Mesenchymal stem cell (in vitro differentiated cells and primary cell): ENCODE data around the gene KCNH5.

Experiments
- DNase-seq: peaks from one replicate; pipeline ENCODE4 v3.0.0-alpha.2; 2013
- H2AFZ ChIP-seq: one replicate; pipeline ENCODE4 v1.6.1; 2013; ENCODE audit warnings: low read depth, mild to moderate bottlenecking, control low read depth, inconsistent platforms, low read length, moderate library complexity
- H2AK5ac ChIP-seq: 2 replicates; pipeline ENCODE4 v1.6.1; 2013; ENCODE audit warnings: low read length, moderate library complexity, mild to moderate bottlenecking, inconsistent platforms; ENCODE audit not compliant: severe bottlenecking
- H2BK120ac ChIP-seq: one replicate; pipeline ENCODE4 v1.6.1; 2013; ENCODE audit warnings: low read depth, mild to moderate bottlenecking, inconsistent platforms, low read length, moderate library complexity
- H2BK12ac ChIP-seq, 2 experiments: one replicate each; pipeline ENCODE4 v1.6.1; 2013; ENCODE audit warnings: inconsistent platforms in 2 of 2, low read length in 2 of 2, mild to moderate bottlenecking in 2 of 2, moderate library complexity in 2 of 2, control low read depth in 1 of 2
- H2BK15ac ChIP-seq: one replicate; pipeline ENCODE4 v1.6.1; 2013; ENCODE audit warnings: mild to moderate bottlenecking, low read depth, inconsistent platforms; ENCODE audit not compliant: poor library complexity, severe bottlenecking
- H2BK5ac ChIP-seq: 2 replicates; pipeline ENCODE4 v1.6.1; 2013; ENCODE audit warnings: low read depth, mild to moderate bottlenecking, low read length, control low read depth, inconsistent platforms; ENCODE audit not compliant: poor library complexity, severe bottlenecking
- H3K14ac ChIP-seq, 2 experiments: one replicate each; pipeline ENCODE4 v1.6.1; 2013; ENCODE audit warnings: inconsistent platforms in 2 of 2, low read length in 2 of 2, control low read depth in 1 of 2, mild to moderate bottlenecking in 1 of 2, moderate library complexity in 1 of 2
- H3K18ac ChIP-seq, 2 experiments: one replicate each; pipeline ENCODE4 v1.6.1; 2013; ENCODE audit warnings: inconsistent platforms in 2 of 2, low read length in 2 of 2, control low read depth in 1 of 2, low read depth in 1 of 2, mild to moderate bottlenecking in 1 of 2
- H3K23ac ChIP-seq, 2 experiments: one replicate each; pipeline ENCODE4 v1.6.1; 2013; ENCODE audit warnings: inconsistent platforms in 2 of 2, low read length in 2 of 2, mild to moderate bottlenecking in 2 of 2, moderate library complexity in 2 of 2, control low read depth in 1 of 2
- H3K27ac ChIP-seq: 2 replicates; pipeline ENCODE4 v1.5.1; 2013; ENCODE audit warnings: mild to moderate bottlenecking, moderate library complexity, low read length, control low read depth, inconsistent platforms; ENCODE audit not compliant: poor library complexity, severe bottlenecking
- H3K27me3 ChIP-seq, 2 experiments: 2 replicates each; pipeline versions ENCODE4 v1.6.1 to v1.7.0; 2013; ENCODE audit warnings: low read length in 2 of 2, mild to moderate bottlenecking in 2 of 2, moderate library complexity in 2 of 2, control low read depth in 1 of 2, inconsistent platforms in 1 of 2; ENCODE audit not compliant: control insufficient read depth in 1 of 2, insufficient read depth in 1 of 2
- H3K36me3 ChIP-seq, 2 experiments: 2 replicates each; pipeline versions ENCODE4 v1.6.1 to v1.7.0; 2013; ENCODE audit warnings: low read length in 2 of 2, control low read depth in 1 of 2, inconsistent platforms in 1 of 2, low read depth in 1 of 2, mild to moderate bottlenecking in 1 of 2; ENCODE audit not compliant: insufficient read depth in 2 of 2, control insufficient read depth in 1 of 2
- H3K4ac ChIP-seq, 2 experiments: one replicate each; pipeline ENCODE4 v1.6.1; 2013; ENCODE audit warnings: inconsistent platforms in 2 of 2, low read length in 2 of 2, mild to moderate bottlenecking in 2 of 2, moderate library complexity in 2 of 2, control low read depth in 1 of 2, low read depth in 1 of 2
- H3K4me1 ChIP-seq: 2 replicates; pipeline ENCODE4 v1.6.1; 2013; ENCODE audit warnings: low read depth, low read length, control low read depth; ENCODE audit not compliant: control insufficient read depth, insufficient read depth
- H3K4me2 ChIP-seq: 2 replicates; pipeline ENCODE4 v1.6.1; 2013; ENCODE audit warnings: low read length, mild to moderate bottlenecking, inconsistent platforms; ENCODE audit not compliant: poor library complexity, severe bottlenecking
- H3K4me3 ChIP-seq, 2 experiments: 2 replicates each; pipeline versions ENCODE4 v1.5.1 to v1.7.0; 2013; ENCODE audit warnings: low read length in 2 of 2, mild to moderate bottlenecking in 2 of 2, control low read depth in 1 of 2, low read depth in 1 of 2; ENCODE audit not compliant: insufficient read depth in 1 of 2
- H3K79me1 ChIP-seq: replicated peaks from 2 replicates; pipeline ENCODE4 v1.6.1; 2013; ENCODE audit warnings: mild to moderate bottlenecking, control low read depth, low read length, inconsistent platforms; ENCODE audit not compliant: poor library complexity, severe bottlenecking
- H3K9ac ChIP-seq: 2 replicates; pipeline ENCODE4 v1.7.0; 2013; ENCODE audit warnings: mild to moderate bottlenecking, low read length, moderate library complexity
- H3K9me3 ChIP-seq: 2 replicates; pipeline ENCODE4 v1.7.0; 2013; ENCODE audit warnings: mild to moderate bottlenecking, low read length; ENCODE audit not compliant: control insufficient read depth
- H4K8ac ChIP-seq: one replicate; pipeline ENCODE4 v1.6.1; 2013; ENCODE audit warnings: inconsistent platforms, mild to moderate bottlenecking, low read length, moderate library complexity
- H4K91ac ChIP-seq: one replicate; pipeline ENCODE4 v1.6.1; 2013; ENCODE audit warnings: mild to moderate bottlenecking, low read length, inconsistent platforms
- WGBS: methylation state at CpG from one replicate; pipeline ENCODE4 v1.1.7; 2013; ENCODE audit warnings: mixed read lengths; 5-methylcytosine and 5-hydroxymethylcytosine counted together

KCNH5 gene

DNA sequence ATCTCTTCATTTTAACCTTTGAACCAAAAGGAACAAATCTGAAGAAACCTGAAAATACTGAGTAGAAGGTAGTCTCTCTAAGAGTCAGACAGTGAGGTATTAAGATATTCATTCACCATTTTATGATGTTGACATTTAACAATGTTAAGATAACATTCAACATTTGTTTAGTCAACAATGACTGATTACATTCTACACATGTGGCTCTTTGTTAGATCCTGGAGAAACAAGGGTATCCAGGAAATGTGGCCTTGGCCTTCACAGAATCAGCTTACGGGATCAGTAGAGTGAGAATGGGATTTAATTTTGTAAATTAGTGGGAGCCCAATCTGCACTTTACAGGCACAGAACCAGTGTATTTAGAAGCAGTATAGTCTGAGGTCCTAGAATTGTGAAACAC, 355.5 kb downstream of the KCNH5 start:
- H2BK5ac ChIP-seq, result no peak overlapping the region
- H3K4ac ChIP-seq, result no peak overlapping the region
- H3K18ac ChIP-seq, result no peak overlapping the region
- H3K23ac ChIP-seq, result no peak overlapping the region
- no peaks in the 10 kb centered on the region for H3K27me3 ChIP-seq
- no peak overlapping the region for H3K9ac ChIP-seq
- H2AK5ac ChIP-seq, result no peak overlapping the region
- no peak overlapping the region for H4K8ac ChIP-seq
- H3K4me2 ChIP-seq, result no peak overlapping the region
- no peaks in the 10 kb centered on the region for H3K4me1 ChIP-seq
- WGBS, result 100% methylated on average over 1 of the region's 1 CpG
- no peaks in the 10 kb centered on the region for H3K36me3 ChIP-seq
- no peak for DNase-seq
- no peaks in the 10 kb centered on the region for H3K9me3 ChIP-seq
- H2BK12ac ChIP-seq, result no peak overlapping the region
- H3K27ac ChIP-seq, result no peak overlapping the region
- H3K4me3 ChIP-seq, result no peak overlapping the region
- no peaks in the 10 kb centered on the region for H3K79me1 ChIP-seq
- no peak overlapping the region for H3K14ac ChIP-seq
- no peak overlapping the region for H2AFZ ChIP-seq
- H4K91ac ChIP-seq, result no peak overlapping the region
- H2BK120ac ChIP-seq, result no peak overlapping the region
- no peak overlapping the region for H2BK15ac ChIP-seq

DNA sequence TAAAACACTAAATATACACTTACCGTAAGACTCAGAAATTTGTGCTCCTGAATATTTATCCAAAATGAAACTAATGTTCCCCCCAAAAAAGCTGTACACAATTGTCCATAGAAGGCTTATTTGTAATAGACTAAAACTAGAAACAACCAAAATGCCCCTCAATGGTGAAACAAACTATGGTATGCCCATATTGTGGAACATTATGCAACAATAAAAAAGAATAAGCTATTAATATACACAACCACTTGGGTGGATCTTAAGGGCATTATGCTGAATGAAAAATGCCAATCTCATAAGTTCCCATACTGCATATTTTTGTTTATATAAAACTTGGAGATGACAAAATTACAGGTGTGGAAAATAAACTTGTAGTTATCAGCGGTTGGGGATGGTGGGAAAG, 357.4 kb downstream of the KCNH5 start:
- H2BK5ac ChIP-seq, result no peak overlapping the region
- H3K9ac ChIP-seq, result no peak overlapping the region
- no peaks in the 10 kb centered on the region for H3K27me3 ChIP-seq
- H3K4me2 ChIP-seq, result no peak overlapping the region
- no peak overlapping the region for H3K27ac ChIP-seq
- no peak overlapping the region for H4K8ac ChIP-seq
- no peaks in the 10 kb centered on the region for H3K4me1 ChIP-seq
- no peak overlapping the region for H3K4me3 ChIP-seq
- no peaks in the 10 kb centered on the region for H3K9me3 ChIP-seq
- H3K4ac ChIP-seq, result no peak overlapping the region
- H2BK15ac ChIP-seq, result no peak overlapping the region
- H2AFZ ChIP-seq, result no peak overlapping the region
- H3K18ac ChIP-seq, result no peak overlapping the region
- H3K36me3 ChIP-seq, result no peaks in the 10 kb centered on the region
- DNase-seq, result no peak
- H4K91ac ChIP-seq, result no peak overlapping the region
- no peak overlapping the region for H2BK120ac ChIP-seq
- H3K14ac ChIP-seq, result no peak overlapping the region
- H2AK5ac ChIP-seq, result no peak overlapping the region
- H3K79me1 ChIP-seq, result no peaks in the 10 kb centered on the region
- H2BK12ac ChIP-seq, result no peak overlapping the region
- H3K23ac ChIP-seq, result no peak overlapping the region
- WGBS, result 100% methylated on average over 1 of the region's 2 CpGs

DNA sequence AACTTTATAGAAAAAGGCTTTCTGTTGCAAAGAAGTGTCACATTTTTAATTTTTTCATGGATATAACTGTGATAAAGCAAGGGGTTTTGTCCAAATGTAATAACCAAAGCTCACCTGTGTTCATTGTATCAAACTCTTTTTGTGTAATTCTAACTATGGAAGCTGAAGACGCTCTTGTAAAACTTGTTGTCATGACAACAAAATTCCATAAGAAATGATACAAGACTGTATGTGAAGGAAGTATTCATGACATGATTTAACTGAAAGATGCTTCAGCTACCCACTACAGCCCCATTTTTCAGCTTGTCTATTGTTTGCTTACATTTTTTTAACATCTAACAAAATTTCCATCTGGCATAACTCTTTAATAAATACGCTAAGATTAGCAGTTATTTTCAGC, 360.9 kb downstream of the KCNH5 start:
- H3K79me1 ChIP-seq, result no peaks in the 10 kb centered on the region
- H3K4ac ChIP-seq, result no peak overlapping the region
- H4K91ac ChIP-seq, result no peak overlapping the region
- no peak overlapping the region for H2BK120ac ChIP-seq
- H2AFZ ChIP-seq, result no peak overlapping the region
- no peak overlapping the region for H2BK5ac ChIP-seq
- WGBS, result no CpG with 5 or more reads among the region's 2 CpGs
- no peak overlapping the region for H2BK12ac ChIP-seq
- H3K36me3 ChIP-seq, result no peaks in the 10 kb centered on the region
- H3K4me3 ChIP-seq, result no peak overlapping the region
- H3K18ac ChIP-seq, result no peak overlapping the region
- H3K14ac ChIP-seq, result no peak overlapping the region
- H4K8ac ChIP-seq, result no peak overlapping the region
- no peak overlapping the region for H3K4me2 ChIP-seq
- DNase-seq, result no peak
- H3K9ac ChIP-seq, result no peak overlapping the region
- H3K27ac ChIP-seq, result no peak overlapping the region
- no peak overlapping the region for H3K23ac ChIP-seq
- H2AK5ac ChIP-seq, result no peak overlapping the region
- peaks cover 3% of the 10 kb centered on the region for H3K9me3 ChIP-seq
- H2BK15ac ChIP-seq, result no peak overlapping the region
- no peaks in the 10 kb centered on the region for H3K27me3 ChIP-seq
- no peaks in the 10 kb centered on the region for H3K4me1 ChIP-seq

DNA sequence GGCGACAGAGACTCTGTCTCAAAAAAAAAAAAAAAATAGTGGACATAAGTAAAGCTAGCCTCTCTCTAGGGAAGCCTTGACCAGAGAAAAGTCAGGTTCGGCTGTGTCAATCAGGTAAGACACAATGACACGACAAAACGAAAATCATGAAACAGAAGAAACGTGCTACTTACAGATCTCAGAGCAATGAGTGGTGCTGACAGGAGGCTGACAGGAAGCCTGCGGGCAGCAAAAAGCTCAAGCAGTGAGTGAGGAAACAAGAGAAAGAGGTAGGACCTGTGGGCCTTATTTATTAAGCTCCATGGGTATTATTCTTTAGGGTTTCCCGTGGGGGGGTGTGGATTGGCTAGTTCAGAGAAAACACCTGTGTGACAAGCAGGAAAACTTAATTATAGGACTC, 363.1 kb downstream of the KCNH5 start:
- no peak overlapping the region for H2BK12ac ChIP-seq
- no peak overlapping the region for H2AK5ac ChIP-seq
- H3K23ac ChIP-seq, result no peak overlapping the region
- peaks cover 3% of the 10 kb centered on the region for H3K9me3 ChIP-seq
- H4K91ac ChIP-seq, result no peak overlapping the region
- no peak overlapping the region for H2AFZ ChIP-seq
- no peak for DNase-seq
- H3K4me1 ChIP-seq, result no peaks in the 10 kb centered on the region
- no peak overlapping the region for H2BK15ac ChIP-seq
- no peaks in the 10 kb centered on the region for H3K36me3 ChIP-seq
- no peak overlapping the region for H3K18ac ChIP-seq
- no peak overlapping the region for H2BK5ac ChIP-seq
- H3K79me1 ChIP-seq, result no peaks in the 10 kb centered on the region
- H4K8ac ChIP-seq, result no peak overlapping the region
- no peak overlapping the region for H3K4me3 ChIP-seq
- H3K4me2 ChIP-seq, result no peak overlapping the region
- no peak overlapping the region for H3K14ac ChIP-seq
- H3K9ac ChIP-seq, result no peak overlapping the region
- no peak overlapping the region for H3K27ac ChIP-seq
- WGBS, result 95% methylated on average over 7 of the region's 7 CpGs
- H3K27me3 ChIP-seq, result no peaks in the 10 kb centered on the region
- H3K4ac ChIP-seq, result no peak overlapping the region
- no peak overlapping the region for H2BK120ac ChIP-seq
